ENCODE results near the gene TSPAN5.

TSPAN5 gene

GRCh38 chr4:98514741-98515469 lies 143.5 kb downstream of the TSPAN5 start:
- no peak for DNase-seq

GRCh38 chr4:98512918-98513317 lies 145.5 kb downstream of the TSPAN5 start:
- DNase-seq = no peak

- DNase-seq = peak; percentile 49
These were observed 147.5 kb downstream of the TSPAN5 start for GRCh38 chr4:98510757-98511517.

GRCh38 chr4:98510340-98510739 lies 148.1 kb downstream of the TSPAN5 start:
- no peak for DNase-seq

GRCh38 chr4:98509721-98510120 lies 148.7 kb downstream of the TSPAN5 start:
- no peak for DNase-seq

GRCh38 chr4:98508829-98509598 lies 149.4 kb downstream of the TSPAN5 start:
- DNase-seq = no peak

GRCh38 chr4:98508248-98508647 lies 150.2 kb downstream of the TSPAN5 start:
- DNase-seq = no peak

GRCh38 chr4:98507299-98507698 lies 151.1 kb downstream of the TSPAN5 start:
- no peak for DNase-seq

GRCh38 chr4:98506462-98507132 lies 151.8 kb downstream of the TSPAN5 start:
- no peak for DNase-seq

- DNase-seq = no peak
These were observed 152.4 kb downstream of the TSPAN5 start for GRCh38 chr4:98505992-98506391.

- no peak for DNase-seq
These were observed 154.3 kb downstream of the TSPAN5 start for GRCh38 chr4:98504091-98504490.

- no peak for DNase-seq
These were observed 154.7 kb downstream of the TSPAN5 start for GRCh38 chr4:98503676-98504075.

GRCh38 chr4:98502624-98503023 lies 155.8 kb downstream of the TSPAN5 start:
- no peak for DNase-seq

- DNase-seq = no peak
These were observed 156.4 kb downstream of the TSPAN5 start for GRCh38 chr4:98502031-98502430.

- DNase-seq = no peak
These were observed 157.0 kb downstream of the TSPAN5 start for GRCh38 chr4:98501383-98501782.

GRCh38 chr4:98498774-98499173 lies 159.6 kb downstream of the TSPAN5 start:
- no peak for DNase-seq

GRCh38 chr4:98496152-98496845 lies 162.1 kb downstream of the TSPAN5 start:
- DNase-seq = no peak

- no peak for DNase-seq
These were observed 165.1 kb downstream of the TSPAN5 start for GRCh38 chr4:98493296-98493695.

- DNase-seq = no peak
These were observed 166.4 kb downstream of the TSPAN5 start for GRCh38 chr4:98491899-98492559.

- DNase-seq = no peak
These were observed 168.2 kb downstream of the TSPAN5 start for GRCh38 chr4:98490251-98490650.

- peak; percentile 25 for DNase-seq
These were observed 172.5 kb downstream of the TSPAN5 start for GRCh38 chr4:98485816-98486345.

GRCh38 chr4:98484031-98484430 lies 174.4 kb downstream of the TSPAN5 start:
- no peak for DNase-seq
